Measurements from ENCODE around the gene GLRX5.
A peak's percentile ranks its signal among the peaks of the same experiment; 100 is the strongest.

GLRX5 gene

GRCh38 chr14:95533822-95534221 lies 1.0 kb upstream of the GLRX5 start:
- DNase-seq (ENCODE audit: low read depth, low spot score): no peak
- in situ Hi-C loops (cut with HindIII; ENCODE audit: low sequenced_read_pairs): no loop called here
- no peak for TF ChIP-seq CTCF (IDR thresholded peaks at IDR 0.05; ENCODE audit: low read depth, low read length)
- peak overlapping the region; percentile 77 for H3K4me3 ChIP-seq (ENCODE audit: low read depth, low read length)

GRCh38 chr14:95535226-95536021 lies 574 bp downstream of the GLRX5 start:
- no peak for DNase-seq (ENCODE audit: low read depth, low spot score)
- no peak for TF ChIP-seq CTCF (IDR thresholded peaks at IDR 0.05; ENCODE audit: low read depth, low read length)

GRCh38 chr14:95536036-95536593 lies 1.3 kb downstream of the GLRX5 start:
- no peak for TF ChIP-seq CTCF (IDR thresholded peaks at IDR 0.05; ENCODE audit: low read depth, low read length)
- peak overlapping the region; percentile 80 for H3K4me3 ChIP-seq (ENCODE audit: low read depth, low read length)
- DNase-seq (ENCODE audit: low read depth, low spot score): no peak
- in situ Hi-C loops (cut with HindIII; ENCODE audit: low sequenced_read_pairs): no loop called here

More at GRCh38 chr14:95535226-95536021, 574 bp downstream of the GLRX5 start:
- peak overlapping the region; percentile 80 for H3K4me3 ChIP-seq (ENCODE audit: low read depth, low read length)
- in situ Hi-C loops (cut with HindIII; ENCODE audit: low sequenced_read_pairs): no loop called here

- no peak for TF ChIP-seq CTCF (IDR thresholded peaks at IDR 0.05; ENCODE audit: low read depth, low read length)
- H3K4me3 ChIP-seq (ENCODE audit: low read depth, low read length): peak overlapping the region; percentile 80
- in situ Hi-C loops (cut with HindIII; ENCODE audit: low sequenced_read_pairs): no loop called here
- no peak for DNase-seq (ENCODE audit: low read depth, low spot score)
Measured at GRCh38 chr14:95536671-95537070, 1.8 kb downstream of the GLRX5 start.

GRCh38 chr14:95537298-95538089 lies 2.6 kb downstream of the GLRX5 start:
- H3K4me3 ChIP-seq (ENCODE audit: low read depth, low read length): no peak overlapping the region
- DNase-seq (ENCODE audit: low read depth, low spot score): no peak
- no peak for TF ChIP-seq CTCF (IDR thresholded peaks at IDR 0.05; ENCODE audit: low read depth, low read length)
- in situ Hi-C loops (cut with HindIII; ENCODE audit: low sequenced_read_pairs): no loop called here

- no peak for TF ChIP-seq CTCF (IDR thresholded peaks at IDR 0.05; ENCODE audit: low read depth, low read length)
- no peak for DNase-seq (ENCODE audit: low read depth, low spot score)
- no peak overlapping the region for H3K4me3 ChIP-seq (ENCODE audit: low read depth, low read length)
- in situ Hi-C loops (cut with HindIII; ENCODE audit: low sequenced_read_pairs): no loop called here
Measured at GRCh38 chr14:95538801-95539509, 4.1 kb downstream of the GLRX5 start.

All from astrocyte of the spinal cord (primary cell).